ENCODE results near the gene CDH4.

- TF ChIP-seq CTCF (IDR thresholded peaks at IDR 0.05 in 8 of 11, conservative IDR thresholded peaks at IDR 0.05 in 3 of 11) (no peak), POLR2A (IDR thresholded peaks at IDR 0.05) (no peak), POLR2AphosphoS5 (IDR thresholded peaks at IDR 0.05) (no peak)
Observed at GRCh38 chr20:61450549-61450948, 198.5 kb downstream of the CDH4 start.
